Measurements from ENCODE around the gene CDK13.

The CDK13 gene

DNA sequence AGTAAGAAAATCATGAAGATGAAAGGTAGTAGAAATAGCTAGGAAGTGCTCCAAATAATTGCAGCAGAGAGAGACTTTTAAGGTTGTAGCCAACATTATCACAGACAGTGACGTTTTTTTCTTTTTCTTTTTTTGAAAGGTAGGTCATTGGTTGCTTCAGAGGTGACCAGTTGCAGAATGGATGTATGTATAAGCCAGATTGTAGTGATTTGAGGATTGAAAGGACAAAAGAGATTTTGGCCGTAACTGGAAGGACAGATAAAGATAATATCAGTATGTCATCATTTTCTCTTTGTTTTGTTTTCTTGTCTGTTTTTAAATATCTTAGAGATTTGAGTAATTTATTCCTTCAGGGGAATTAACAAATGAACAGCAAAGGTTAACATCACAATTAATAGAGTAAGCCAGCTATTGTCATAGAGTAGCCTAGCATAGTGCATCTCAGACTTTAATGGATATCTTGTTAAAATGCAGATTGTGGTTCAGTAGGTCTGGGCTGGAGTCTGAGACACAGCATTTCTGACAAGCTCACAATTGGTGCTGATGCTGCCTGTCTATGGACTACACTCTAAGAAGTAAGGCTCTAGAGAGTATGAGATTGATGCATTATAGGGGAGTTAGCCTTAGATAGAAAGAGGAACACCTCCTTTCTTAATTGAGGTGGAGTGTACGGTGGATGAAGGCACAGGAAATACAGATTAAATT lies 28.3 kb downstream of the CDK13 start:
- Histone ChIP-seq H3K9ac (ENCODE audit: low read length) (no peak overlapping the region), H3K4me1 (ENCODE audit: control insufficient read depth, insufficient read depth, low read length) (peaks cover 13% of the 10 kb centered on the region), H3K36me3 (ENCODE audit: control insufficient read depth, insufficient read depth, low read length, severe bottlenecking) (no peaks in the 10 kb centered on the region), H3K4me3 (ENCODE audit: low read length) (no peak overlapping the region), H3K9me3 (ENCODE audit: control insufficient read depth, low read length) (no peaks in the 10 kb centered on the region), H3K27me3 (replicated peaks; ENCODE audit: control insufficient read depth, insufficient read depth, low read length) (no peaks in the 10 kb centered on the region)
- DNase-seq (ENCODE audit: low read depth): no peak

DNA sequence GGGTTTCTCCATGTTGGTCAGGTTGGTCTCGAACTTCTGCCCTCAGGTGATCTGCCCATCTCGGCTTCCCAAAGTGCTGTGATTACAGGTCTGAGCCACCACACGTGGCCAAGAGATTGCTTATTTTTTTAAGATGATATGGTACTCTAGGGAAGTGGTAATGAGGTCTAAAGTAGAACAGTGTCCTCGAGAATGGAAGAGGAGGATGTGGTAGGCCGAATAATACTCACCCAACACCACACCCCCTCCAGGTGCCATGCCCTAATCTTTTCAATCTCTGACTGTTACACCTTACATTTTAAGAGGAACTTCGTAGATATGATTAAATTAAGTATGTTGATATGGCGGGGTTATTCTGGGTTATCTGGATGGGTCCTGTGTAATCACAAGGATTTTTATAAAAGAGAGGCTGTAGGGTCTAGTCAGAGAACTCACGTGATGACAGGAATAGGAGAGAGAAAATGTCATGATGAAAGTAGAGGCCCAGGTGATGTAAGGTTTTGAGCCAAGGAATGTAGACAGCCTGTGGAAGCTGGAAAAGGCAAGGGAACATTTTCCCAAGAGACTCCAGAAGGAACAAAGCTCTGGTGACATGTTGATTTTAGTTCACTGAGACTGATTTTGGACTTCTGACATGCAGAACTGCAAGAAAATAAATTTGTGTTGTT lies 29.5 kb downstream of the CDK13 start:
- Histone ChIP-seq H3K9ac (ENCODE audit: low read length) (no peak overlapping the region), H3K9me3 (ENCODE audit: control insufficient read depth, low read length) (no peaks in the 10 kb centered on the region), H3K36me3 (ENCODE audit: control insufficient read depth, insufficient read depth, low read length, severe bottlenecking) (no peaks in the 10 kb centered on the region), H3K27me3 (replicated peaks; ENCODE audit: control insufficient read depth, insufficient read depth, low read length) (no peaks in the 10 kb centered on the region), H3K4me1 (ENCODE audit: control insufficient read depth, insufficient read depth, low read length) (peaks cover 19% of the 10 kb centered on the region), H3K4me3 (ENCODE audit: low read length) (no peak overlapping the region)
- no peak for DNase-seq (ENCODE audit: low read depth)

DNA sequence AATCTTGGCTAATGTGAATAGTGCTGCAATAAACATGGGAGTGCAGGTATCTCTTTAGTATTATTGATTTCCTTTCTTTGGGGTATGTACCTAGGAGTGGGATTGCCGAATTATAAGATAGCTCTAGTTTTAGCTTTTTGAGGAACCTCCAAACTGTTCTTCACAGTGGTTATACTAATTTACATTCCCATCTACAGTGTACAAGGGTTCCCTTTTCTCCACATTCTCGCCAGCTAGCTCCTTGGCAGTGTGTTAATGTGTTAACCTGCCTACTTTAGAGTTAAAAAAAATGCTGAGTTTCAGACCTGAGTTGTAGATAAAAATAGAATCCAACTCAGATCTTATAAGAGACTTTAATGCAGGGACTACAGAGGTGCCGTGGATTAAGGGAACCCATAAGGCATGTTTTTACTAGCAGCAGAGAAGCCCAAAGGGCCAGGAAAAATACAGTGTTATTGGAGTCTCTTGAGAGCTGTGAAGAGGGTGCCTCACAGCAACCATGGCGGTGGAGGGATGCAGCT lies 35.4 kb downstream of the CDK13 start:
- Histone ChIP-seq H3K9me3 (ENCODE audit: control insufficient read depth, low read length) (no peaks in the 10 kb centered on the region), H3K9ac (ENCODE audit: low read length) (no peak overlapping the region), H3K4me1 (ENCODE audit: control insufficient read depth, insufficient read depth, low read length) (peaks cover 10% of the 10 kb centered on the region), H3K4me3 (ENCODE audit: low read length) (no peak overlapping the region), H3K36me3 (ENCODE audit: control insufficient read depth, insufficient read depth, low read length, severe bottlenecking) (peaks cover 7% of the 10 kb centered on the region), H3K27me3 (replicated peaks; ENCODE audit: control insufficient read depth, insufficient read depth, low read length) (no peaks in the 10 kb centered on the region)
- DNase-seq (ENCODE audit: low read depth): no peak

DNA sequence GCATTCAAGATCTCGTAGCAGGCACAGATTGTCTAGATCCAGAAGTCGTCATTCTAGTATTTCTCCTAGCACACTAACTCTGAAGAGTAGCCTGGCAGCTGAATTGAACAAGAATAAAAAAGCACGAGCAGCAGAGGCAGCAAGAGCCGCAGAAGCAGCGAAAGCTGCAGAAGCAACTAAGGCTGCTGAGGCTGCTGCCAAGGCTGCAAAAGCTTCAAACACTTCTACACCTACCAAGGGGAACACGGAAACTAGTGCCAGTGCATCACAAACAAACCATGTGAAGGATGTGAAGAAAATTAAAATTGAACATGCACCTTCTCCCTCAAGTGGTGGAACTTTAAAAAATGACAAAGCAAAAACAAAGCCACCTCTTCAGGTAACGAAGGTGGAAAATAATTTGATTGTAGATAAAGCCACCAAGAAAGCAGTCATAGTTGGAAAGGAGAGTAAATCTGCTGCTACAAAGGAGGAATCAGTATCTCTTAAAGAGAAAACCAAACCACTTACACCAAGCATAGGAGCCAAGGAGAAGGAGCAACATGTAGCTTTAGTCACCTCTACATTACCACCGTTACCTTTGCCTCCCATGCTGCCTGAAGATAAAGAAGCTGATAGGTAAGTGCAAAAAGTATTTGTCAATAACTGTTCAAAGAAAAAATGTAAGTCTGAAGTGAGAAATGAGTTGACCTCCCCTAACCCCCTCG lies 37.7 kb downstream of the CDK13 start:
- DNase-seq (ENCODE audit: low read depth): no peak
- Histone ChIP-seq H3K9me3 (ENCODE audit: control insufficient read depth, low read length) (no peaks in the 10 kb centered on the region), H3K9ac (ENCODE audit: low read length) (no peak overlapping the region), H3K4me1 (ENCODE audit: control insufficient read depth, insufficient read depth, low read length) (peaks cover 10% of the 10 kb centered on the region), H3K4me3 (ENCODE audit: low read length) (no peak overlapping the region), H3K27me3 (replicated peaks; ENCODE audit: control insufficient read depth, insufficient read depth, low read length) (no peaks in the 10 kb centered on the region), H3K36me3 (ENCODE audit: control insufficient read depth, insufficient read depth, low read length, severe bottlenecking) (peaks cover 9% of the 10 kb centered on the region)

DNA sequence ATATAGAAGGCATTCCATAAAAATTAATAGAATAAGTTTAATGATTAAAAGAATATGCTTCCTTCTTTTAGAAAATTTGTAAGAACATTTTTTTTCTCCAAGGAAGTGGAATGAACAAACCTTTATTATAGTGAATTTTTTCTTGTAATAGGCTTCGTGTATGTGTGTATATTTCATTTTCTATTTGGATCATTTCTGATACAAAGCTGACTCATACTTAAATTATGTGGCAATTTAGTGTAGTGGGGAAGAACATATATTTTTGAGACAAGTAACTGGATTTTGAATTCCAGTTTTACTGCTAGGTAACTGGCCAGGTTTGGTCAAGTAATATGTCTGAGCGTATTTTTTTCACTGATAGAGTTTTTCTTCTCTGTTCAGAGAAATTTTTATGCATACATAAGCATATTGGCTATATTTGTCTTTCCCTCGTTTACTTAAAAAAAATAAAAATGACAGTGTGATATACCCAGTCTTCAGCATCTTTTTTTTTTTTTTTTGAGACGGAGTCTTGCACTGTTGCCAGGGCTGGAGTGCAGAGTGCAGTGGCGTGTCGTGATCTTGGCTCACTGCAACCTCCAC lies 50.8 kb downstream of the CDK13 start:
- Histone ChIP-seq H3K9me3 (ENCODE audit: control insufficient read depth, low read length) (no peaks in the 10 kb centered on the region), H3K4me1 (ENCODE audit: control insufficient read depth, insufficient read depth, low read length) (peaks cover 4% of the 10 kb centered on the region), H3K27me3 (replicated peaks; ENCODE audit: control insufficient read depth, insufficient read depth, low read length) (no peaks in the 10 kb centered on the region), H3K9ac (ENCODE audit: low read length) (no peak overlapping the region), H3K36me3 (ENCODE audit: control insufficient read depth, insufficient read depth, low read length, severe bottlenecking) (peaks cover 28% of the 10 kb centered on the region), H3K4me3 (ENCODE audit: low read length) (no peak overlapping the region)
- DNase-seq (ENCODE audit: low read depth): peak; percentile 51

DNA sequence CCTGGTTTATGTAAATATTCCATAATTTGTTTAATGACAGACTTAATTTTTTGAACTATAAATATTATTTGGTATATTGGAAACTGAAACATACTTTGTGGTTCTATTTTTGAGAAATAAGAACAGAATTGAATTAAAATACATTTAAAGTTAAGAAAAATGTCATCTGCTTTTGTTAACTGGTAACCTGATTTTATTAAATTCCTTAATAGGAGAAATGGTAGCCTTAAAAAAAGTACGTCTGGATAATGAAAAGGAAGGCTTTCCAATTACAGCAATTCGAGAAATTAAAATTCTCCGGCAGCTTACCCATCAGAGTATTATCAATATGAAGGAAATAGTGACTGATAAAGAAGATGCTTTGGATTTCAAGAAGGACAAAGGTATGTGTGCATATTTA lies 51.6 kb downstream of the CDK13 start:
- no peak for DNase-seq (ENCODE audit: low read depth)
- no peaks in the 10 kb centered on the region for H3K27me3 ChIP-seq (replicated peaks; ENCODE audit: control insufficient read depth, insufficient read depth, low read length)
- no peak overlapping the region for H3K4me3 ChIP-seq (ENCODE audit: low read length)
- no peaks in the 10 kb centered on the region for H3K9me3 ChIP-seq (ENCODE audit: control insufficient read depth, low read length)
- peaks cover 4% of the 10 kb centered on the region for H3K4me1 ChIP-seq (ENCODE audit: control insufficient read depth, insufficient read depth, low read length)
- no peak overlapping the region for H3K9ac ChIP-seq (ENCODE audit: low read length)
- H3K36me3 ChIP-seq (ENCODE audit: control insufficient read depth, insufficient read depth, low read length, severe bottlenecking): peaks cover 28% of the 10 kb centered on the region

DNA sequence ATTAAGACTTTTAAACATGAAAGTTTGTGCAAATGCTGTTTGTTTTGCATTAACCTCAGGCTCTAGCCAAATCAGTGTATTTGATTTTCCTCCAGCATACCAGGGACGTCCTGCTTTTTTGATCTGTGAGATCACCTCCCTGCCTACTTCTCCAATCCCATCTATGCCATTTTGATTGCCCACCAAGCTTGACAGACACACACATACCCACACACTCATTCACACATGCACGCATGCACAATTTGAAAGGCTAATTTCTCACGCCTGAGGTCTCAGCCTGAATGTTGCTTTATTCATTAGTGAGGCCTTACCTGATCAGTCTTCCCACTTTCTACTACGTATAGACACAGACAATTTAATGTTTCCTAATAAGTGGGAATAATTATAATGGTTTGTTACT lies 53.5 kb downstream of the CDK13 start:
- no peak for DNase-seq (ENCODE audit: low read depth)
- Histone ChIP-seq H3K9ac (ENCODE audit: low read length) (no peak overlapping the region), H3K9me3 (ENCODE audit: control insufficient read depth, low read length) (no peaks in the 10 kb centered on the region), H3K4me1 (ENCODE audit: control insufficient read depth, insufficient read depth, low read length) (peaks cover 16% of the 10 kb centered on the region), H3K36me3 (ENCODE audit: control insufficient read depth, insufficient read depth, low read length, severe bottlenecking) (peaks cover 19% of the 10 kb centered on the region), H3K27me3 (replicated peaks; ENCODE audit: control insufficient read depth, insufficient read depth, low read length) (no peaks in the 10 kb centered on the region), H3K4me3 (ENCODE audit: low read length) (no peak overlapping the region)

DNA sequence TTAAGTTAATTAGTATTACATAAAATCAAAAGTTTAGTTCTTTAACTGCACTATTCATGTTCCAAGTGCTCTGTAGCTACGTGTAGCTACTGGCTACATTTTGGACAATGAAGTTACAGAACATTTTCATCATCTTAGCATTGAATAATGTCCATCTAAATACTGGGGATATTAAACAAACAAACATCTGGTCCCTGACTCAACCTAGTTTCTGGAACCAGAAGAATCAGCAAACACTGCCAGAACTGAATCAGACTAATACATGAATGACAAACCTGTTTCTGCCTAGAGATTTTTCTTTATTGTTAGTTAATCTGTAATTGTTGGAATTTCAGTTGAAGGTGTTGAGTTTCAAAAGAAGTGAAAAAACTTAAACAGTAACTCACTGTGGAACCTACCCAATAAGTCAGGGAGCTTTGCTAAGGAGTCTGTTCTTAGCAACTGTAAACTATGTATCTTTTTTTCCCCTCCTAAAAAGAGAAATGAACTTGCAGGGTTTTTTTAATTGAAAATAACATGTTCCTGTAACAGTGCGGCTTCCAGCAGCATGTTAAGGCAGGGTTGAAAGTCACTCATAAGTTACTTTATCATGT lies 58.3 kb downstream of the CDK13 start:
- peak; percentile 89 for DNase-seq (ENCODE audit: low read depth)
- Histone ChIP-seq H3K36me3 (ENCODE audit: control insufficient read depth, insufficient read depth, low read length, severe bottlenecking) (peaks cover 28% of the 10 kb centered on the region), H3K9ac (ENCODE audit: low read length) (peak overlapping the region; percentile 4)

DNA sequence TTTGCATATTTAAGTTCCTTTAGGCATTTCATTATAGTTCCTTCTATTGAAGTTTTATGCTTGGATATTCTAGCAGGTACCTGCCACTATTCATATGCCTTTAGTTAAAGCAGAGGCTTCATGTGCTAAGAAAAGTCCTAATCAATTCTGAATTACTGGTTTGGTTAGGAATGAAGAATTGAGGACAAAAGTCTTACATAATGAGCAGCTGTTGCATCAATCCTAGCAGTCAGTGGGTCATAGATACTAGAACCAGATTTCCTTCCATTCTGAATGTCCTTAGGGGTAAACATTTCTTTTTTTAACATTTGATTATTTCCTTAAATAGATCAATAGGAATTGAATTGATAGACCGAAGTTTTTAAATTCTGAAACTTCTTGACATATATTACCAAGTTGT lies 59.2 kb downstream of the CDK13 start:
- no peak overlapping the region for H3K4me3 ChIP-seq (ENCODE audit: low read length)
- H3K9ac ChIP-seq (ENCODE audit: low read length): no peak overlapping the region
- H3K4me1 ChIP-seq (ENCODE audit: control insufficient read depth, insufficient read depth, low read length): peaks cover 29% of the 10 kb centered on the region
- peaks cover 22% of the 10 kb centered on the region for H3K36me3 ChIP-seq (ENCODE audit: control insufficient read depth, insufficient read depth, low read length, severe bottlenecking)
- DNase-seq (ENCODE audit: low read depth): peak; percentile 43
- H3K27me3 ChIP-seq (replicated peaks; ENCODE audit: control insufficient read depth, insufficient read depth, low read length): no peaks in the 10 kb centered on the region
- H3K9me3 ChIP-seq (ENCODE audit: control insufficient read depth, low read length): no peaks in the 10 kb centered on the region

More for the DNA sequence above, 58.3 kb downstream of the CDK13 start:
- H3K4me3 ChIP-seq (ENCODE audit: low read length): no peak overlapping the region
- H3K4me1 ChIP-seq (ENCODE audit: control insufficient read depth, insufficient read depth, low read length): peaks cover 29% of the 10 kb centered on the region
- H3K9me3 ChIP-seq (ENCODE audit: control insufficient read depth, low read length): no peaks in the 10 kb centered on the region
- no peaks in the 10 kb centered on the region for H3K27me3 ChIP-seq (replicated peaks; ENCODE audit: control insufficient read depth, insufficient read depth, low read length)

DNA sequence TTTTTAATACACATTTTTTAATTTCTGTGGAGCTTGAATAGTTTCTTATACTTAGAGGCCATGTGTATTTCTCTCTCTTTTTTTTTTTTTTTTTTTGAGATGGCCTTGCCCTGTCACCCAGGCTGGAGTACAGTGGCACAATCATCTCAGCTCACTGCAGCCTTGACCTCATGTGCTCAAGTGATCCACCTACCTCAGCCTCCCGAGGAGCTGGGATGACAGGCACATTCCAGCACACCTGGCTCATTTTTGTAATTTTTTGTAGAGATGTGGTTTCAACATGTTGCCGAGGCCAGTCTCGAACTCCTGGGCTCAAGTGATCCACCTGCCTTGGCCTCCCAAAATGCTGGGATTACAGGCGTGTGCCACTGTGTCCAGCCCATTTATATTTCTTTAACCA lies 64.3 kb downstream of the CDK13 start:
- Histone ChIP-seq H3K36me3 (ENCODE audit: control insufficient read depth, insufficient read depth, low read length, severe bottlenecking) (peaks cover 35% of the 10 kb centered on the region), H3K9me3 (ENCODE audit: control insufficient read depth, low read length) (no peaks in the 10 kb centered on the region), H3K4me1 (ENCODE audit: control insufficient read depth, insufficient read depth, low read length) (peaks cover 20% of the 10 kb centered on the region), H3K27me3 (replicated peaks; ENCODE audit: control insufficient read depth, insufficient read depth, low read length) (no peaks in the 10 kb centered on the region), H3K4me3 (ENCODE audit: low read length) (no peak overlapping the region), H3K9ac (ENCODE audit: low read length) (no peak overlapping the region)
- no peak for DNase-seq (ENCODE audit: low read depth)

All from adipocyte (in vitro differentiated cells).